ENCODE results near the gene NRN1.
"Not testable (repeated sequence)": the region's sequence is repeated elsewhere in the genome, so short reads cannot be mapped to it uniquely, and the experiment has no call there.

NRN1 gene

GRCh38 chr6:5968817-5969734, 37.6 kb downstream of the NRN1 start:
- no peaks in the 10 kb centered on the region for H3F3A ChIP-seq (ENCODE audit: insufficient read depth, low read length)
- no peak overlapping the region for H2AFZ ChIP-seq (ENCODE audit: low read length)
- H3K9me3 ChIP-seq (ENCODE audit: low read length): no peaks in the 10 kb centered on the region
- no peak overlapping the region for H3K4me2 ChIP-seq (ENCODE audit: low read length)
- no peaks in the 10 kb centered on the region for H3K9me2 ChIP-seq (ENCODE audit: low read depth, low read length)
- H3K4me3 ChIP-seq (ENCODE audit: low read depth, low read length, poor library complexity, severe bottlenecking): no peak overlapping the region
- H3K9ac ChIP-seq (ENCODE audit: low read length): no peak overlapping the region
- TF ChIP-seq EZH2 (IDR thresholded peaks at IDR 0.05; ENCODE audit: borderline replicate concordance, low read length) (no peak), CTCF (IDR thresholded peaks at IDR 0.05; ENCODE audit: low read length) (no peak)
- no peaks in the 10 kb centered on the region for H4K20me1 ChIP-seq (ENCODE audit: insufficient read depth, low read length)
- no peak overlapping the region for H3K27ac ChIP-seq (ENCODE audit: low read depth, low read length, poor library complexity, severe bottlenecking)
- no peaks in the 10 kb centered on the region for H3K79me2 ChIP-seq (ENCODE audit: insufficient read depth, low read length)
- 0 out of 2 replicates have a peak, but pooled peaks cover 6% of the 10 kb centered on the region for H3K27me3 ChIP-seq (ENCODE audit: insufficient read depth, low read length)
- no peaks in the 10 kb centered on the region for H3K36me3 ChIP-seq (ENCODE audit: insufficient read depth, low read length)
- H3K4me1 ChIP-seq (ENCODE audit: insufficient read depth, low read length, severe bottlenecking): no peaks in the 10 kb centered on the region

DNA sequence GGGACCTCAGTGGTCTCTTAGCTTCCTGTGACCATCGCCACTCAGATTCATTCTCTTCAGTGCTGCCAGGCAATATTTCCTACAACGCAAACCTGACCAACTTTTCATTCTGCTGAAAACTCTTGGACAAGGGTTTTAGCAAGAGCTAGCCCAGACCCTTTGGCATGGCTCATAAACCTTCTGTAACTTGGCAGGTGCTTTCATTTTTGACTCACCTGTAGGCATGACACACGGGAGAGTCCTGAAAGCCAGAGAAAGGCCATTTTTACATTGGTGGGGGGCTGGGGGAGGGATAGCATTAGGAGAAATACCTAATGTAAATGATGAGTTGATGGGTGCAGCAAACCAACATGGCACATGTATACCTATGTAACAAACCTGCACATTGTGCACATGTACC, 38.7 kb downstream of the NRN1 start:
- H3K9me2 ChIP-seq (ENCODE audit: low read depth, low read length); H3K27ac ChIP-seq (ENCODE audit: low read depth, low read length, poor library complexity, severe bottlenecking); H4K20me1 ChIP-seq (ENCODE audit: insufficient read depth, low read length); H3K79me2 ChIP-seq (ENCODE audit: insufficient read depth, low read length); H3F3A ChIP-seq (ENCODE audit: insufficient read depth, low read length); H3K36me3 ChIP-seq (ENCODE audit: insufficient read depth, low read length); H3K4me3 ChIP-seq (ENCODE audit: low read depth, low read length, poor library complexity, severe bottlenecking); H3K9me3 ChIP-seq (ENCODE audit: low read length); H3K9ac ChIP-seq (ENCODE audit: low read length); H3K4me1 ChIP-seq (ENCODE audit: insufficient read depth, low read length, severe bottlenecking); H2AFZ ChIP-seq (ENCODE audit: low read length); H3K27me3 ChIP-seq (ENCODE audit: insufficient read depth, low read length); H3K4me2 ChIP-seq (ENCODE audit: low read length): not testable (repeated sequence)

- Histone ChIP-seq H3K27ac (ENCODE audit: low read depth, low read length, poor library complexity, severe bottlenecking) (no peak overlapping the region), H3K4me2 (ENCODE audit: low read length) (no peak overlapping the region), H3K4me3 (ENCODE audit: low read depth, low read length, poor library complexity, severe bottlenecking) (no peak overlapping the region), H3K9me3 (ENCODE audit: low read length) (no peaks in the 10 kb centered on the region), H3K9me2 (ENCODE audit: low read depth, low read length) (no peaks in the 10 kb centered on the region), H3F3A (ENCODE audit: insufficient read depth, low read length) (no peaks in the 10 kb centered on the region), H2AFZ (ENCODE audit: low read length) (no peak overlapping the region), H3K27me3 (ENCODE audit: insufficient read depth, low read length) (no peaks in the 10 kb centered on the region; the same call in 1 of the 2 replicates), H3K79me2 (ENCODE audit: insufficient read depth, low read length) (no peaks in the 10 kb centered on the region), H4K20me1 (ENCODE audit: insufficient read depth, low read length) (no peaks in the 10 kb centered on the region), H3K36me3 (ENCODE audit: insufficient read depth, low read length) (no peaks in the 10 kb centered on the region), H3K4me1 (ENCODE audit: insufficient read depth, low read length, severe bottlenecking) (no peaks in the 10 kb centered on the region), H3K9ac (ENCODE audit: low read length) (no peak overlapping the region)
- no peak for TF ChIP-seq CTCF (IDR thresholded peaks at IDR 0.05; ENCODE audit: low read length)
- no peak for TF ChIP-seq EZH2 (IDR thresholded peaks at IDR 0.05; ENCODE audit: borderline replicate concordance, low read length)
Observed at GRCh38 chr6:5967594-5967993, 39.1 kb downstream of the NRN1 start.

DNA sequence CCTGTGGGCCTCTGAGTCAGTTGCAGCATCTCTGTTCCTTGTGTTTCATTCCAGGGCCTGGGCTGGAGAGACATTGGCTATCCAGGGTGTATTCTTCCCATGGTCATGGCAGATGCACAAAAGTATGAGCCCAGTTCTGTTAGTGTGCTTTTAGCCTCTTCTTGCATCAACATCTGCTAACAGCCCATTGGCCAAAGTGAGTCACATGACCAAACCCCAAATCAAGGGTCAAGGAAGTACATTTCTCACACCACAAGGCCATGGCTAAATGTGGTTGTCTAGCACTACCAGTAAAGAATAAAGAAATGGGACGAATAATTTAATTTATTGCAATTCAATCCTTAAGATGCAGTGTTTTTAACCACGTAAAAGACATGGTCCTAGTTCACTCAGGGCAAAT, 43.9 kb downstream of the NRN1 start:
- Histone ChIP-seq H2AFZ (ENCODE audit: low read length) (no peak overlapping the region), H3K4me1 (ENCODE audit: insufficient read depth, low read length, severe bottlenecking) (no peaks in the 10 kb centered on the region)

More for the DNA sequence above, 43.9 kb downstream of the NRN1 start:
- H3K9ac ChIP-seq (ENCODE audit: low read length): no peak overlapping the region
- no peaks in the 10 kb centered on the region for H3K9me2 ChIP-seq (ENCODE audit: low read depth, low read length)
- H3F3A ChIP-seq (ENCODE audit: insufficient read depth, low read length): no peaks in the 10 kb centered on the region
- no peak overlapping the region for H3K27ac ChIP-seq (ENCODE audit: low read depth, low read length, poor library complexity, severe bottlenecking)
- no peaks in the 10 kb centered on the region for H3K36me3 ChIP-seq (ENCODE audit: insufficient read depth, low read length)
- H4K20me1 ChIP-seq (ENCODE audit: insufficient read depth, low read length): no peaks in the 10 kb centered on the region
- no peak overlapping the region for H3K4me3 ChIP-seq (ENCODE audit: low read depth, low read length, poor library complexity, severe bottlenecking)
- TF ChIP-seq EZH2 (IDR thresholded peaks at IDR 0.05; ENCODE audit: borderline replicate concordance, low read length): no peak
- no peak for TF ChIP-seq CTCF (IDR thresholded peaks at IDR 0.05; ENCODE audit: low read length)
- no peaks in the 10 kb centered on the region for H3K79me2 ChIP-seq (ENCODE audit: insufficient read depth, low read length)
- H3K9me3 ChIP-seq (ENCODE audit: low read length): no peaks in the 10 kb centered on the region
- H3K4me2 ChIP-seq (ENCODE audit: low read length): no peak overlapping the region
- H3K27me3 ChIP-seq (ENCODE audit: insufficient read depth, low read length): no peaks in the 10 kb centered on the region; the same call in 1 of the 2 replicates
